HG02973 (cell line): ENCODE results near the gene H6PD.
"Not testable (repeated sequence)": the region's sequence is repeated elsewhere in the genome, so short reads cannot be mapped to it uniquely, and the experiment has no call there.

Source experiments
- ATAC-seq: cut with Tn5 transposase; IDR thresholded peaks from one replicate; pipeline ENCODE4 v1.9.1; 2021; ENCODE audit warnings: moderate library complexity; ENCODE audit not compliant: unreplicated experiment

Gene H6PD

DNA sequence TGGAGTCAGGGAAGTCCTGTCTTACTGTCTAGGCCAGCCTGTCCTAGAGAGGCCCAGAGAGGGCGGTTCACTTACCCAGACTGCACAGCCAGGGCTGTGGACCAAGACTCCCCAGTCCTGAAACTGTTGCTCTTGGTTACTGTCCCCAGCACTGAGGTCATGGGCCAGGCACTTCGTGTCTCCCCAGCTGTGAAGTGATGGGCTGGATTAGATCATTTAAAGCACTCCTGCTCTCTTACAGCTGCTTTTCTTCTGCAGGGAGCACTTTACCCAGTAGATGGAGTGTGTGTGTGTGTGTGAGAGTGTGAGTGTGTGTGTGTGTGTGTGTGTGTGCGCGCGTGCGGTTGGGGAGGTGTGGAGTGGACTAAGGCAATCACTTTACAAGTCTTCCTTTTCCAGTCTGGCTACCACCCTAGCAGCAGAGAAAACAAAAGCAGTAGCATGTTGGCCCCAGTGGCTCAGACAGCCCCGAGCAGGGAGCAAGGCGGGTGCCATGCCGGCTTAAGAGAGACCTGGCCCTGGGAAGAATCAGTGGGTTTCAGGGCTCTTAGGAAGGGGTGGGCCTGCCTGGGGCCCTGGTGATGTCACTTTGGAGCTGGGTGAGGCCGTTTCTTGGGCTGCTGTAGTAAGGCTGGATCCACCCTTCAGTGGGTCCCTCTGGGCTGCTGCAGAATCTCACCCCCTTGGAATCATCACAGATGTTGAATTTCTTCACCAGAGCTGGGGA is 60.5 kb downstream of the H6PD start:
- no peak for ATAC-seq

GRCh38 chr1:9295884-9296283 is 61.3 kb downstream of the H6PD start:
- ATAC-seq: no peak

- no peak for ATAC-seq
Measured at GRCh38 chr1:9296850-9297249, 62.3 kb downstream of the H6PD start.

DNA sequence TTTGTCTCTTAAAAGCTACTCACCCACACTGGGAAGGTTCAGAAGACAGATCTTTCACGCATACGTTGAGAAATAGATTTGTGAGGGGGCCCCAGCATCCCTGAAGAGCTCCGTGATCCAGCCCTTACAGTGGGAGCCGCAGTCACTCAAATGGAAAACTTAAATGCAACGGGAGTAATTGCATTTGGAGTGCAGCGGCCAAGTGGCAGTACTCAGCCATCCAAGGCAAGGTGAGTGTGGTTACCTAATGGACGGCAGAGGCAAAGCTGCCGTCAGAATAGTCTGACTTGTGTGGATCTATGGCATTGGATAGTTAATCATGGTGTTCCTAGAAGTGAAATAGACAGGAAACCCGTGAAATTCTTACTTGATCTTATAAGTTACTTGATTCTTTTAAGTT is 63.3 kb downstream of the H6PD start:
- no peak for ATAC-seq

GRCh38 chr1:9298282-9298681 is 63.7 kb downstream of the H6PD start:
- ATAC-seq: no peak

DNA sequence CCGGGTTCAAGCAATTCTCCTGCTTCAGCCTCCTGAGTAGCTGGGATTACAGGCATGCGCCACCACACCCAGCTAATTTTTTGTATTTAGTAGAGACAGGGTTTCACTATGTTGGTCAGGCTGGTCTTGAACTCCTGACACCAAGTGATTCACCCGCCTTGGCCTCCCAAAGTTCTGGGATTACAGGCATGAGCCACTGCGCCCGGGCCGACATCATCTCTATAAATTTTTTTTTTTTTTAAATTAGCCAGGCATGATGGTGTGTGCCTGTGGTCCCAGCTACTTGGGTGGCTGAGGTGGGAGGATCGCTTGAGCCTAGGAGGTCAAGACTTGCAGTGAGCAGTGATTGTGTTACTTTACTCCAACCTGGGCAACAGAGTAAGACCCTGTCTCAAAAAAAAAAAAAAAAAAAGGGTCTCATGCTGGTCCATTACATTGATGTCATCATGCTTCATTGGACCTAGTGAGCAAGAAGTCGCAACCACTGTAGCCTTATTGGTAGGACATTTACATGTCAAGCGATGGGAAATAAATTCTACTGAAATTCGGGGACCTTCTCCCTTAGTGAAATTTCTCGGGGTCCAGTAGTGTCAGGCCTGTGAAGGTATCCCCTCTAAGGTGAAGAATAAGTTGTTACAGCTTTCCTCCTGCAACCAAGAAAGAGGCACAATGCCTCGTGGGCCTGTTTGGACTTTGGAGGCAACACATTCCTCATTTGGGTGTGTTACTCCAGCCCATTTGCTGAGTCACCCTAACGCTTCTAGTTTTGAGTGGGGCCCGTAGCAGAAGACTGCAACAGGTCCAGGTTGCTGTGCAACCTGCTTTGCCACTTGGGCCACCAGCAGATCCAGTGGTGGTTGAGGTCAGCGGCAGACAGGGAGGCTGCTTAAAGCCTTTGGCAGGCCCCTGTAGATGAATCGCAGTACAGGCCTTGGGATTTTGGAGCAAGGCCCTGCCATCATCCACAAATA is 65.3 kb downstream of the H6PD start:
- not testable (repeated sequence) for ATAC-seq

GRCh38 chr1:9300573-9300972 is 66.0 kb downstream of the H6PD start:
- no peak for ATAC-seq

DNA sequence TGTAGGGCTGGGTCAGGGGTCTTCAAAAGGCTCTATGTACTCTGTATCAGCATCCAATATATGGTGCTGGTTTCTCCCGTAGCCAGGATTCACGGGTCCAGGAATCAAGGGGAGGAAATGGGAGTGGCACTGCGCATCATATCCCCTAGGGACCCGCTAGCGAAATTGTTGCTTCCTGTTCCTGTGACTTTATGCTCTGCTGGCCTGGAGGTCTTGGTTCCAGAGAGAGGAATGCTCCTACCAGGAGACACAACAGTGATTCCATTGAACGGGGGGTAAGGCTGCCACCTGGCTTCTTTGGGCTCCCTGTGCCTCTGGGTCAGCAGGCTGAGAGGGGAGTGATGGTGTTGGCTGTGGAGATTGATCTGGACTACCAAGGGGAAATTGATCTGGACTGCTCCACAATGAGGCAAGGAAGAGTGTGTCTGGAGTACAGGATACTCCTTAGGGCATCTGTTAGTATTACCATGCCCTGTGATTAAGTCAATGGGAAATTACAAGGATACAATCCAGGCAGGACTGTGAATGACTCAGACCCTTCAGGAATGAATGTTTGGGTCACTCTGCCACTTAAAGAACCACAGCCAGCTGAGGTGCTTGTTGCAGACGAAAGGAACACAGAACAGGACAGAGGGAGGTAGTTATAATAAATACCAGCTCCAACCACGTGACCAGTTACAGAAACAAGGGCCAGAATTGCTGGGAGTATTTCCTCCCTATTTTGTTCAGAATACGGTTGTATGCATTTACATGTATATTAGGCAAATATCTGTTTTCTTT is 68.4 kb downstream of the H6PD start:
- ATAC-seq: no peak

DNA sequence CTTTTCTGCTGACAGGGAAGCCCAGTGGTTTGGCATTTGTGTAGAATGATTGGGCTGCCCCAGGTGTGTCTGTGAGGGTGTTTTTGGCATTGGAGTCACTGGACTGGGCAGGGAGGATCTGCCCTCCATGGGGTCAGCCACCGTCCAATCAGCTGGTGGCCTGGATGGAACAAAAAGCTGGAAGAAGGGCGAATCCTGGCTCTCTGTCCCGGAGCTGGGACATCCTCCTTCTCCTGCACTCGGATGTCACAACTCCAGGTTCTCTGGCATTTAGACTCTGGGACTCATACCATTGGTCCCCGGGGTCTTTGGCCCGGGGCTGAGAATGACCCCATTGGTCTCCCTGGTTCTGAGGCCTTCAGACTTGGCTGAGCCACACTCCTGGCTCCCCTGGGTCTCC is 69.3 kb downstream of the H6PD start:
- no peak for ATAC-seq

- no peak for ATAC-seq
Measured at GRCh38 chr1:9305216-9305615, 70.6 kb downstream of the H6PD start.

DNA sequence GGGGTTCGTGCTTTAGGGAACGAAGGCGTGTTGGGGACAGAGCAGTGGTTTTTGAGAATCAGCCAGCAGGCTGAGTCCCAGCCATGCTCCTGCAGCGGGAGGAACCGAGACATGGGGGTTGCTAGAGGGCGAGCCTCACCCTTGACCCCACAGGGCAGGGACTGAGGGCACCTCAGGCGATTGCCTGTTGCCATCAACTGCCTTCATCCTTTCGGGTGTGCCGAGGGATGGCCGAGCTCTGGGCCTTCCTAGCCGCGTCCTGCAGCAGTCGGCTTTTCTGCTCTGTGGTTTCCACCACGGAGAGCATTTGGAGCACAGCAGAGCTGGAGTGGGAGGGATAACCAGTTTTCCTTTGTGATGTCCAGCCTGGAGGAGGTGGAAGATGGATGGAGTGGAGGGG is 71.4 kb downstream of the H6PD start:
- no peak for ATAC-seq

GRCh38 chr1:9307303-9307702 is 72.7 kb downstream of the H6PD start:
- no peak for ATAC-seq

GRCh38 chr1:9308236-9308785 is 73.7 kb downstream of the H6PD start:
- no peak for ATAC-seq

DNA sequence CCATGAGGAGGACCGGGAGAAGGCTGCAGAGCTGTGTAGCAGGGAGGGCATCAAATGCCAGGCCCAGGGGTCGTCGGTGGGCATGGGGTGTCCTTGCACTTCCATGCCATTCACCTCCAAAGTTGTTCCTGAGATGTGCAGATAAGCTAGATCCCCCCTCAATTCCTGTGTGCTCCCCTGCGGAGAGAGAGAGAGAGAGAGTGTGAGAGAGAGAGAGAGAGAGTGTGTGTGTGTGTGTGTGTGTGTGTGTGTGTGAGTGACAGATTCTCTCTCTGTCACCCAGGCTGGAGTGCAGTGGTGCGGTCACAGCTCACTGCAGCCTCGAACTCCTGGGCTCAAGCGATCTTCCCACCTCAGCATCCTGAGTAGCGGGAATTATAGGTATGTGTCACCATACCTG is 74.5 kb downstream of the H6PD start:
- ATAC-seq: no peak

DNA sequence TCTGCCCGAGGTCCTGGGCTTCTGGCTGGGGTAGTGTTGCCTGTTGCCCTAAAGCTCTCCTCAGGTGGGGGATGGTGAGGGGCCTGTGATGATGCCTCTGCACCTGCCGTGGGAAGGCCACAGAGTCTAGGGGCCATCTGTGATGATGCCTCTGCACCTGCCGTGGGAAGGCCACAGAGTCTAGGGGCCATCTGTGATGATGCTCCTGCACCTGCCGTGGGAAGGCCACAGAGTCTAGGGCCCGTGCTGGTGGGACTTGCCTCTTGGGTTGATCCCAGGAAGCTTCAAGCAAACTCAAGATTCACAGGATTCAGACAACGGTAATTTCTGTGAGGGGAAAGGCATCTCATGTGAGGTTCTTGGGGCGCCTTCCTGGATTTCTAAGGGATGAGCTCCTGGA is 75.4 kb downstream of the H6PD start:
- ATAC-seq: no peak

DNA sequence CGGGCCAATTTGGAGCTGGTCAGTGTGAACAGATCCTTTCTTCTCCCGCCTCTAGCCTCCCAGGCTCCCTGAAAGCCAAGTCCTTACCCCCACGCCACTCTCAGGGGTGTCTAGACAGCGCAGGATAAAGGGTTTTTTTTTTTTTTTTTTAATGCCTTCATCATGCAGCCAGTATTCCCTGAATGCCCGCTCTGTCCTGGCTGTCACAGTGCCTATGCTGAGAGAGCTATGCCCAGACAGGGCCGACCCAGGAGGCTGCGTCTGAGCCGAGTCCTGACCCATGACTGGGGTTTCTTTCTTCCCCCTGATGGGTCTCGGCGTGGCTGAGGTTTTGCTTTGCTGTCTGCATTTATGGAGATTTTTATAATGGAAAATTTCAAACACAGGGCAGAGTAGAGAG is 76.5 kb downstream of the H6PD start:
- ATAC-seq: no peak

DNA sequence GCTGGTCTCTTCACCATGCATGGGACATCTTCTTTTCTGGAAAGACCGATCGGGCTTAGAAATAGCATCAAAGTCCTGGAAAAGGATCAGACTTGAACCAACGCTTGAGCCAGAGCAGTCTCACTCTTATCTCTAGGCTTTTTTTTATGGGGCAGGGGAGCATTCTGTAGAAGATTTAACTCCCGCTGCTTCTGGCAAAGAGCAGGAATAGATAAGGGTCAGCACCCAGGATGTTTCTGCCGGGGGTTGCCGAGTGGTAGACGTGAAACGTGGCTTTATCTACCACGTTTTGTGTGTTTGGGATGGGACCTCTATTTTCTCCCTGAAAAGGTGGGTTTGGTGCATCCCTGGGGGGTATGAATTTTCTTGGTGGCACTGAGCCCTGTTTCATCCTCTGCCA is 76.9 kb downstream of the H6PD start:
- ATAC-seq: no peak

DNA sequence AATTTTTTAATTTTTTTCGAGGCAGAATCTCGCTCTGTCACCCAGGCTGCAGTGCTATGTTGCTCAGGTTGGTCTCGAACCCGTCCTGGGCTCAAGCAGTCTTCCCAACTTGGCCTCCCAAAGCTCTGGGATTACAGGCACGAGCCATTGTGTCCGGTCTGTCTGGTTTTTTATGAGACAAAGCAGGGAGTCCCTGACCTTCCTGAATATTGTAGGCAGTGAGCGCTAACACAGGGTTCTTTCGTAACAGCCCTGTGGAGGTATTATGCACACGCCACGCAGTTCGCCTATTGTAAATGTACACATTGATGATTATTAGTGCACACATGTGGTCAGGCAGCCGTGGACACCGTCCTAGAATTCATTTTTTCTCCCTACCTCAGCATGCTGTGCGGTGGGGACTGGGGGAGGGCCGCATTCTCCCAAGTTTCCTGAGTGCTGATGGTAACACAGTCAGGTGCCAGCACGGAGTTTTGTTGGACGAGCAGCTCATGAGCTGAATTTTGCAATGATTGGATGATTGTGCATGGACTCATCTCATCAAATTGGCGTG is 77.7 kb downstream of the H6PD start:
- ATAC-seq: no peak

- ATAC-seq: no peak
Measured at GRCh38 chr1:9313576-9313975, 79.0 kb downstream of the H6PD start.

GRCh38 chr1:9314111-9314510 is 79.5 kb downstream of the H6PD start:
- no peak for ATAC-seq
